Measurements from ENCODE around the gene SCAMP4.
"Not testable (repeated sequence)": the region's sequence is repeated elsewhere in the genome, so short reads cannot be mapped to it uniquely, and the experiment has no call there.

Gene SCAMP4

GRCh38 chr19:1880611-1881392 is 24.4 kb upstream of the SCAMP4 start:
- Histone ChIP-seq H3K4me2 (ENCODE audit: insufficient read depth, low read length, poor library complexity, severe bottlenecking) (no peak overlapping the region), H3K9ac (ENCODE audit: low read depth, low read length, poor library complexity) (no peak overlapping the region), H3K27ac (replicated peaks; ENCODE audit: low read length) (no peak overlapping the region), H4K91ac (ENCODE audit: low read depth, low read length, poor library complexity) (no peak overlapping the region), H3K79me1 (ENCODE audit: low read depth, low read length) (peaks cover 21% of the 10 kb centered on the region), H3K9me3 (replicated peaks in 1 of 2; ENCODE audit: control insufficient read depth in 2 of 2, insufficient read depth in 1 of 2, low read depth in 1 of 2, low read length in 2 of 2) (no peaks in the 10 kb centered on the region), H3K18ac (ENCODE audit: low read length) (no peak overlapping the region), H2BK120ac (ENCODE audit: low read depth, low read length) (no peak overlapping the region), H3K27me3 (ENCODE audit: control insufficient read depth in 3 of 3, insufficient read depth in 3 of 3, low read depth in 1 of 3, low read length in 3 of 3) (no peaks in the 10 kb centered on the region), H3K23ac (ENCODE audit: low read depth, low read length, poor library complexity) (peak overlapping the region; percentile 55), H2AFZ (ENCODE audit: low read length) (no peak overlapping the region), H2BK15ac (ENCODE audit: low read length) (no peak overlapping the region), H2AK5ac (ENCODE audit: low read depth, low read length) (no peak overlapping the region), H2BK12ac (ENCODE audit: low read length) (no peak overlapping the region), H3K4ac (ENCODE audit: low read length) (no peak overlapping the region), H2BK5ac (ENCODE audit: low read length) (no peak overlapping the region), H4K8ac (ENCODE audit: low read depth, low read length) (no peak overlapping the region), H3K4me1 (ENCODE audit: control insufficient read depth in 2 of 2, insufficient read depth in 1 of 2, low read depth in 1 of 2, low read length in 2 of 2) (peaks cover 20 to 34% of the 10 kb centered on the region in 2 donors), H3K36me3 (replicated peaks in 1 of 2; ENCODE audit: control insufficient read depth in 2 of 2, insufficient read depth in 2 of 2, low read length in 2 of 2) (peaks cover 0 to 6% of the 10 kb centered on the region in 2 donors), H3K14ac (ENCODE audit: low read length) (no peak overlapping the region), H3K4me3 (ENCODE audit: low read length in 2 of 2) (no peak overlapping the region)
- DNase-seq (ENCODE audit: low spot score) = no peak
- WGBS, 2 donors (ENCODE audit: extremely low coverage in 2 of 2, insufficient read length in 2 of 2, insufficient replicate concordance in 1 of 2) = no CpG with 5 or more reads among the region's 35 CpGs

- H2BK12ac ChIP-seq (ENCODE audit: low read length); H4K8ac ChIP-seq (ENCODE audit: low read depth, low read length): not testable (repeated sequence)
Measured at GRCh38 chr19:1881393-1882088, 23.7 kb upstream of the SCAMP4 start.

GRCh38 chr19:1882089-1882785 is 23.0 kb upstream of the SCAMP4 start:
- Histone ChIP-seq H4K8ac (ENCODE audit: low read depth, low read length) (no peak overlapping the region), H3K27me3 (ENCODE audit: control insufficient read depth in 3 of 3, insufficient read depth in 3 of 3, low read depth in 1 of 3, low read length in 3 of 3) (no peaks in the 10 kb centered on the region), H2BK12ac (ENCODE audit: low read length) (no peak overlapping the region), H3K36me3 (replicated peaks in 1 of 2; ENCODE audit: control insufficient read depth in 2 of 2, insufficient read depth in 2 of 2, low read length in 2 of 2) (peaks cover 0 to 6% of the 10 kb centered on the region in 2 donors), H3K27ac (replicated peaks; ENCODE audit: low read length) (no peak overlapping the region), H2AFZ (ENCODE audit: low read length) (no peak overlapping the region), H2BK120ac (ENCODE audit: low read depth, low read length) (no peak overlapping the region), H3K9me3 (replicated peaks in 1 of 2; ENCODE audit: control insufficient read depth in 2 of 2, insufficient read depth in 1 of 2, low read depth in 1 of 2, low read length in 2 of 2) (no peaks in the 10 kb centered on the region), H4K91ac (ENCODE audit: low read depth, low read length, poor library complexity) (no peak overlapping the region), H3K4me1 (ENCODE audit: control insufficient read depth in 2 of 2, insufficient read depth in 1 of 2, low read depth in 1 of 2, low read length in 2 of 2) (peaks cover 17 to 29% of the 10 kb centered on the region in 2 donors), H3K4ac (ENCODE audit: low read length) (no peak overlapping the region), H3K14ac (ENCODE audit: low read length) (no peak overlapping the region), H2BK5ac (ENCODE audit: low read length) (no peak overlapping the region), H3K18ac (ENCODE audit: low read length) (no peak overlapping the region), H3K4me2 (ENCODE audit: insufficient read depth, low read length, poor library complexity, severe bottlenecking) (no peak overlapping the region), H3K4me3 (ENCODE audit: low read length in 2 of 2) (peak overlapping the region in 1 of 2 donors; percentile 4), H3K79me1 (ENCODE audit: low read depth, low read length) (peaks cover 21% of the 10 kb centered on the region), H3K23ac (ENCODE audit: low read depth, low read length, poor library complexity) (no peak overlapping the region), H2AK5ac (ENCODE audit: low read depth, low read length) (peak overlapping the region; percentile 92), H2BK15ac (ENCODE audit: low read length) (no peak overlapping the region), H3K9ac (ENCODE audit: low read depth, low read length, poor library complexity) (peak overlapping the region; percentile 60)
- DNase-seq (ENCODE audit: low spot score) = no peak
- no CpG with 5 or more reads among the region's 31 CpGs for WGBS, 2 donors (ENCODE audit: extremely low coverage in 2 of 2, insufficient read length in 2 of 2, insufficient replicate concordance in 1 of 2)

More at GRCh38 chr19:1881393-1882088, 23.7 kb upstream of the SCAMP4 start:
- not testable (repeated sequence) for H2BK5ac ChIP-seq (ENCODE audit: low read length); H3K18ac ChIP-seq (ENCODE audit: low read length); H3K9me3 ChIP-seq (replicated peaks in 1 of 2; ENCODE audit: control insufficient read depth in 2 of 2, insufficient read depth in 1 of 2, low read depth in 1 of 2, low read length in 2 of 2); H3K27ac ChIP-seq (replicated peaks; ENCODE audit: low read length); H3K36me3 ChIP-seq (replicated peaks in 1 of 2; ENCODE audit: control insufficient read depth in 2 of 2, insufficient read depth in 2 of 2, low read length in 2 of 2); DNase-seq (ENCODE audit: low spot score); H3K14ac ChIP-seq (ENCODE audit: low read length); H2BK15ac ChIP-seq (ENCODE audit: low read length); H3K4me2 ChIP-seq (ENCODE audit: insufficient read depth, low read length, poor library complexity, severe bottlenecking); H3K23ac ChIP-seq (ENCODE audit: low read depth, low read length, poor library complexity); H2AFZ ChIP-seq (ENCODE audit: low read length); H2BK120ac ChIP-seq (ENCODE audit: low read depth, low read length); H3K4me3 ChIP-seq (ENCODE audit: low read length in 2 of 2); H4K91ac ChIP-seq (ENCODE audit: low read depth, low read length, poor library complexity); H3K27me3 ChIP-seq (ENCODE audit: control insufficient read depth in 3 of 3, insufficient read depth in 3 of 3, low read depth in 1 of 3, low read length in 3 of 3); H3K4ac ChIP-seq (ENCODE audit: low read length)
- H3K9ac ChIP-seq (ENCODE audit: low read depth, low read length, poor library complexity) = peak overlapping the region; percentile 60
- peaks cover 17 to 29% of the 10 kb centered on the region in 2 donors for H3K4me1 ChIP-seq (ENCODE audit: control insufficient read depth in 2 of 2, insufficient read depth in 1 of 2, low read depth in 1 of 2, low read length in 2 of 2)
- H3K79me1 ChIP-seq (ENCODE audit: low read depth, low read length) = peaks cover 21% of the 10 kb centered on the region
- peak overlapping the region; percentile 92 for H2AK5ac ChIP-seq (ENCODE audit: low read depth, low read length)
- WGBS, 2 donors (ENCODE audit: extremely low coverage in 2 of 2, insufficient read length in 2 of 2, insufficient replicate concordance in 1 of 2) = no CpG with 5 or more reads among the region's 44 CpGs

Data from neuronal stem cell (in vitro differentiated cells).